ENCODE data around the gene TMEM273.

GRCh38 chr10:49173853-49174252 is 14.3 kb downstream of the TMEM273 start:
- no peak for TF ChIP-seq CTCF (IDR thresholded peaks at IDR 0.05 in 4 of 5, conservative IDR thresholded peaks at IDR 0.05 in 1 of 5)
- no peak for TF ChIP-seq POLR2A (IDR thresholded peaks at IDR 0.05)
